ENCODE data around the gene NUTF2. TPM values are rescaled to one million over a fixed set of nuclear protein-coding genes. Genes with fewer than 3 reads are reported as not detected.

Gene NUTF2
- total RNA-seq, 1 experiment from 2014 or later = 145 TPM

- H3K9me3 ChIP-seq (ENCODE audit: control insufficient read depth in 1 of 2, insufficient read depth in 1 of 2, low read depth in 1 of 2, low read length in 2 of 2) = no peaks in the 10 kb centered on the region
- no peak overlapping the region for H3K4me3 ChIP-seq (replicated peaks in 1 of 2; ENCODE audit: low read depth in 1 of 2, low read length in 2 of 2)
- no peak overlapping the region for H3K27ac ChIP-seq (ENCODE audit: low read depth, low read length)
- no peak for DNase-seq (ENCODE audit: low read depth, low spot score)
- RAD21 ChIA-PET (ENCODE audit: low non-redundant PET in 1 of 2, low total read pairs in 2 of 2, uncharacterized antibody in 2 of 2, unreplicated experiment in 2 of 2) = no interaction called here
- BruUV-seq (replicated peaks) = no TSS peak
- H3K9me2 ChIP-seq (ENCODE audit: insufficient read depth) = no peaks in the 10 kb centered on the region
- no peaks in the 10 kb centered on the region for H4K20me1 ChIP-seq (ENCODE audit: insufficient read depth)
- no peak overlapping the region for H3K9ac ChIP-seq (ENCODE audit: low read length)
- ATAC-seq = peak; percentile 28; the same call in 1 of the 2 replicates
- H3K36me3 ChIP-seq (ENCODE audit: control insufficient read depth in 1 of 2, insufficient read depth in 2 of 2, low read length in 2 of 2) = no peaks in the 10 kb centered on the region; a peak in 2 of 4 replicates
- no peaks in the 10 kb centered on the region for H3K4me1 ChIP-seq (ENCODE audit: control insufficient read depth in 1 of 2, insufficient read depth in 2 of 2, low read length in 2 of 2)
- no peak overlapping the region for H2AFZ ChIP-seq (ENCODE audit: low read depth, low read length, poor library complexity, severe bottlenecking)
- no peaks in the 10 kb centered on the region for H3K27me3 ChIP-seq (ENCODE audit: insufficient read depth, low read length)
- POLR2A ChIA-PET = no interaction called here
- TF ChIP-seq FOSL1 (IDR thresholded peaks at IDR 0.05; ENCODE audit: low read depth) (no peak), POLR2AphosphoS5 (IDR thresholded peaks at IDR 0.05; ENCODE audit: low read depth, low read length) (no peak)
- no peak overlapping the region for H3K4me2 ChIP-seq (ENCODE audit: low read length)
- no peaks in the 10 kb centered on the region; the same call in 1 of the 2 replicates for H3K79me2 ChIP-seq (ENCODE audit: insufficient read depth, low read length)
- CTCF ChIA-PET = no interaction called here
- intact Hi-C loops (cut with micrococcal nuclease) = no loop called here
These were observed 60.9 kb downstream of the NUTF2 start for GRCh38 chr16:67907397-67908180.

GRCh38 chr16:67909056-67909742, 62.5 kb downstream of the NUTF2 start:
- ChIA-PET RAD21 (ENCODE audit: low non-redundant PET in 1 of 2, low total read pairs in 2 of 2, uncharacterized antibody in 2 of 2, unreplicated experiment in 2 of 2) (no interaction called here), CTCF (interaction anchor here (1.0 kb wide), 1 partner anchor 25 kb away, joined by 3 read pairs; no protein-coding TSS in a partner anchor), POLR2A (no interaction called here)
- no peaks in the 10 kb centered on the region for H3K9me3 ChIP-seq (ENCODE audit: control insufficient read depth in 1 of 2, insufficient read depth in 1 of 2, low read depth in 1 of 2, low read length in 2 of 2)
- H3K27me3 ChIP-seq (ENCODE audit: insufficient read depth, low read length) = no peaks in the 10 kb centered on the region
- ATAC-seq = peak; percentile 55; the same call in 1 of the 2 replicates
- no peak overlapping the region for H2AFZ ChIP-seq (ENCODE audit: low read depth, low read length, poor library complexity, severe bottlenecking)
- no peak overlapping the region for H3K9ac ChIP-seq (ENCODE audit: low read length)
- no peaks in the 10 kb centered on the region for H3K79me2 ChIP-seq (ENCODE audit: insufficient read depth, low read length)
- TF ChIP-seq CTCF (IDR thresholded peaks at IDR 0.05 in 2 of 3, conservative IDR thresholded peaks at IDR 0.05 in 1 of 3; ENCODE audit: borderline replicate concordance in 1 of 3, insufficient read depth in 1 of 3, low read depth in 2 of 3, low read length in 2 of 3) (0 out of 6 replicates have a peak, but pooled peaks of 1 of the 3 experiments have one; percentile 3), ZFX (IDR thresholded peaks at IDR 0.05) (no peak)
- no peaks in the 10 kb centered on the region for H3K4me1 ChIP-seq (ENCODE audit: control insufficient read depth in 1 of 2, insufficient read depth in 2 of 2, low read length in 2 of 2)
- H3K36me3 ChIP-seq (ENCODE audit: control insufficient read depth in 1 of 2, insufficient read depth in 2 of 2, low read length in 2 of 2) = no peaks in the 10 kb centered on the region; a peak in 1 of 4 replicates
- intact Hi-C loops (cut with micrococcal nuclease) = no loop called here
- no peaks in the 10 kb centered on the region for H3K9me2 ChIP-seq (ENCODE audit: insufficient read depth)
- no peak overlapping the region for H3K4me3 ChIP-seq (replicated peaks in 1 of 2; ENCODE audit: low read depth in 1 of 2, low read length in 2 of 2)
- TSS peak; percentile 31 for BruUV-seq (replicated peaks)
- no peak overlapping the region for H3K4me2 ChIP-seq (ENCODE audit: low read length)
- no peak overlapping the region for H3K27ac ChIP-seq (ENCODE audit: low read depth, low read length)
- no peak for DNase-seq (ENCODE audit: low read depth, low spot score)
- H4K20me1 ChIP-seq (ENCODE audit: insufficient read depth) = no peaks in the 10 kb centered on the region
